Ramos (cell line): Measurements from ENCODE around the gene DDX55.

Source experiments
- in situ Hi-C: fragments of 300-500 bp; cut with MboI; formaldehyde crosslinking; loops from one replicate; pipeline ENCODE4 v1.14.3; 2022; ENCODE audit warnings: low sequenced_read_pairs; ENCODE audit not compliant: unreplicated experiment

The DDX55 gene

DNA sequence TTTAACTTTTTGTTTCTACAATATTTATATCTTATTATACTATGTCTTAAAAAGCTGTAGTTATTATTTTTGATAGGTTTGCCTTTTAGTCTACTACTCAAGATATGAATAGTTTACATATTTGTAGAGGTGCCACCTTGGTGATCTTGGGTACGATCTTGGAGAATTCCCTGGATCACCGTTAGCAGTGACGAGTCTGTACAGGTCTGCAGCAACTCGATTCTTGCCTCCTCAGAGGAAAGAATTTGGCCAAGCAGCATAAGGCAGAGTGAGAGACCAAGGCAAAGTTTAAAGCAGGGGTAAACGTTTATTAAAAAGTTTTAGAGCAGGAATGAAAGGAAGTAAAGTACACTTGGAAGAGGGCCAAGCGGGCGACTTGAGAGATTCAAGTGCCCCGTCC, 65.9 kb downstream of the DDX55 start:
- in situ Hi-C loops: no loop called here
